Measurements from ENCODE around the gene SYNPR.

DNA sequence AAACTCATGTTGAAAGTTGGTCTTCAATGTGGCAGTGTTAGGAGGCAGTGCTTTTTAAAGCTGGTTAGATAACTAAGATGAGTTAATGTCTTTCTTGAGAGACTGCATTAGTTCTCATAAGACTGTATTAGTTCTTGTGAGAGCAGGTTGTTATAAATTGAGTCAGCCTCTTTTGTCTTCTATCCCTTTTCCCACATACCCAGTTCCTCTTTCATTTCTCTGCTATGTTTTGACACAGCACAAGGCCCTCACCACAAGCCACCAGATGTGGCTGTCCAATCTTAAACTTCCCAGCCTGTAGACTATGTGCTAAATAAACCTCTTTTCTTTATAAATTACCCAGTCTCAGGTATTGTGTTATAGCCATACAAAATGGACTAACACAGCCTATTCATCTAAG is 279.8 kb downstream of the SYNPR start:
- TF ChIP-seq, protein P1, sequence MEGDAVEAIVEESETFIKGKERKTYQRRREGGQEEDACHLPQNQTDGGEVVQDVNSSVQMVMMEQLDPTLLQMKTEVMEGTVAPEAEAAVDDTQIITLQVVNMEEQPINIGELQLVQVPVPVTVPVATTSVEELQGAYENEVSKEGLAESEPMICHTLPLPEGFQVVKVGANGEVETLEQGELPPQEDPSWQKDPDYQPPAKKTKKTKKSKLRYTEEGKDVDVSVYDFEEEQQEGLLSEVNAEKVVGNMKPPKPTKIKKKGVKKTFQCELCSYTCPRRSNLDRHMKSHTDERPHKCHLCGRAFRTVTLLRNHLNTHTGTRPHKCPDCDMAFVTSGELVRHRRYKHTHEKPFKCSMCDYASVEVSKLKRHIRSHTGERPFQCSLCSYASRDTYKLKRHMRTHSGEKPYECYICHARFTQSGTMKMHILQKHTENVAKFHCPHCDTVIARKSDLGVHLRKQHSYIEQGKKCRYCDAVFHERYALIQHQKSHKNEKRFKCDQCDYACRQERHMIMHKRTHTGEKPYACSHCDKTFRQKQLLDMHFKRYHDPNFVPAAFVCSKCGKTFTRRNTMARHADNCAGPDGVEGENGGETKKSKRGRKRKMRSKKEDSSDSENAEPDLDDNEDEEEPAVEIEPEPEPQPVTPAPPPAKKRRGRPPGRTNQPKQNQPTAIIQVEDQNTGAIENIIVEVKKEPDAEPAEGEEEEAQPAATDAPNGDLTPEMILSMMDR (IDR thresholded peaks at IDR 0.05; ENCODE audit: low read length): no peak
- TF ChIP-seq EZH2 (optimal IDR thresholded peaks at IDR 0.05; ENCODE audit: low read depth, low read length) (no peak), EZH2phosphoT487 (IDR thresholded peaks at IDR 0.05; ENCODE audit: low read length) (no peak)

Measured in MM.1S (cell line).